H9 (cell line): ENCODE results near the gene KRT86. TPM values are rescaled to one million over a fixed set of nuclear protein-coding genes. Genes with fewer than 3 reads are reported as not detected.
"Not testable (repeated sequence)": the region's sequence is repeated elsewhere in the genome, so short reads cannot be mapped to it uniquely, and the experiment has no call there.

Experiments
- DNase-seq: peaks from one replicate; pipeline ENCODE4 v3.0.0-alpha.2; 2017
- H2AFZ ChIP-seq: one replicate; pipeline ENCODE4 v1.6.1; 2013; ENCODE audit warnings: mild to moderate bottlenecking, low read length, control low read depth, moderate library complexity
- H2AK5ac ChIP-seq: 2 replicates; pipeline ENCODE4 v1.6.1; 2013; ENCODE audit warnings: low read length, control low read depth, mixed read lengths; ENCODE audit not compliant: insufficient read length
- H2BK120ac ChIP-seq: one replicate; pipeline ENCODE4 v1.6.1; 2013; ENCODE audit warnings: low read depth, mild to moderate bottlenecking, low read length, control low read depth, inconsistent platforms; ENCODE audit not compliant: poor library complexity, severe bottlenecking
- H2BK12ac ChIP-seq: 2 replicates; pipeline ENCODE4 v1.6.1; 2013; ENCODE audit warnings: low read length, control low read depth, mixed read lengths, low read depth; ENCODE audit not compliant: insufficient read length
- H2BK15ac ChIP-seq: 2 replicates; pipeline ENCODE4 v1.6.1; 2013; ENCODE audit warnings: low read depth, low read length, control low read depth
- H2BK20ac ChIP-seq: one replicate; pipeline ENCODE4 v1.6.1; 2013; ENCODE audit warnings: low read depth, mild to moderate bottlenecking, low read length, control low read depth, inconsistent platforms; ENCODE audit not compliant: poor library complexity, severe bottlenecking
- H2BK5ac ChIP-seq: 2 replicates; pipeline ENCODE4 v1.6.1; 2013; ENCODE audit warnings: low read length, control low read depth, mixed read lengths; ENCODE audit not compliant: insufficient read length
- H3K14ac ChIP-seq: 2 replicates; pipeline ENCODE4 v1.6.1; 2013; ENCODE audit warnings: low read length, control low read depth; ENCODE audit not compliant: insufficient read depth
- H3K18ac ChIP-seq: 2 replicates; pipeline ENCODE4 v1.6.1; 2013; ENCODE audit warnings: low read depth, mild to moderate bottlenecking, mixed read lengths, low read length, control low read depth; ENCODE audit not compliant: insufficient read length
- H3K23ac ChIP-seq: 2 replicates; pipeline ENCODE4 v1.6.1; 2013; ENCODE audit warnings: low read length, control low read depth, mixed read lengths, low read depth; ENCODE audit not compliant: insufficient read length
- H3K23me2 ChIP-seq: 2 replicates; pipeline ENCODE4 v1.6.1; 2013; ENCODE audit warnings: low read depth, mild to moderate bottlenecking, mixed read lengths, low read length, control low read depth; ENCODE audit not compliant: insufficient read length, poor library complexity, severe bottlenecking
- H3K27ac ChIP-seq: 2 replicates; pipeline ENCODE4 v1.5.1; 2013; ENCODE audit warnings: low read length, control low read depth, mixed read lengths, low read depth; ENCODE audit not compliant: insufficient read length
- H3K27me3 ChIP-seq: 2 replicates; pipeline ENCODE4 v1.6.1; 2013; ENCODE audit warnings: low read length, control low read depth, inconsistent platforms; ENCODE audit not compliant: insufficient read depth
- H3K4ac ChIP-seq: 2 replicates; pipeline ENCODE4 v1.6.1; 2013; ENCODE audit warnings: low read depth, mild to moderate bottlenecking, control low read depth, inconsistent platforms, low read length, moderate library complexity
- H3K4me1 ChIP-seq: 2 replicates; pipeline ENCODE4 v1.6.1; 2013; ENCODE audit warnings: low read length, control low read depth, inconsistent platforms; ENCODE audit not compliant: insufficient read depth
- H3K4me2 ChIP-seq: 2 replicates; pipeline ENCODE4 v1.6.1; 2013; ENCODE audit warnings: low read length, control low read depth, mixed read lengths; ENCODE audit not compliant: insufficient read length, insufficient read depth
- H3K56ac ChIP-seq: 2 replicates; pipeline ENCODE4 v1.6.1; 2013; ENCODE audit warnings: low read depth, mild to moderate bottlenecking, mixed read lengths, low read length, control low read depth; ENCODE audit not compliant: insufficient read length
- H3K79me1 ChIP-seq: 2 replicates; pipeline ENCODE4 v1.6.1; 2013; ENCODE audit warnings: low read depth, mild to moderate bottlenecking, moderate library complexity, low read length, control low read depth, inconsistent platforms; ENCODE audit not compliant: insufficient read depth, poor library complexity, severe bottlenecking
- H3K79me2 ChIP-seq: 2 replicates; pipeline ENCODE4 v1.6.1; 2013; ENCODE audit warnings: low read length, control low read depth, inconsistent platforms; ENCODE audit not compliant: insufficient read depth
- H3K9ac ChIP-seq: 2 replicates; pipeline ENCODE4 v1.6.1; 2013; ENCODE audit warnings: low read length, control low read depth, mixed read lengths; ENCODE audit not compliant: insufficient read length; ENCODE audit errors: extremely low read depth
- H3K9me3 ChIP-seq: one replicate; pipeline ENCODE4 v1.6.1; 2013; ENCODE audit warnings: low read depth, low read length, inconsistent platforms; ENCODE audit not compliant: control insufficient read depth
- H3T11ph ChIP-seq: one replicate; pipeline ENCODE4 v1.6.1; 2013; ENCODE audit warnings: mild to moderate bottlenecking, low read length, control low read depth, inconsistent platforms
- H4K20me1 ChIP-seq: one replicate; pipeline ENCODE4 v1.6.1; 2013; ENCODE audit not compliant: control insufficient read depth, insufficient read length, insufficient read depth
- H4K5ac ChIP-seq: 2 replicates; pipeline ENCODE4 v1.6.1; 2013; ENCODE audit warnings: low read depth, mild to moderate bottlenecking, mixed read lengths, low read length, control low read depth; ENCODE audit not compliant: insufficient read length
- H4K8ac ChIP-seq: replicated peaks from 2 replicates; pipeline ENCODE4 v1.6.1; 2013; ENCODE audit warnings: low read length, control low read depth, mixed read lengths, low read depth; ENCODE audit not compliant: insufficient read length
- H4K91ac ChIP-seq: 2 replicates; pipeline ENCODE4 v1.6.1; 2013; ENCODE audit warnings: low read depth, mild to moderate bottlenecking, moderate library complexity, mixed read lengths, low read length, control low read depth; ENCODE audit not compliant: insufficient read length
- H3K27ac Mint-ChIP-seq, 3 experiments: 2 replicates in 2 of 3; 3 replicates in 1 of 3; pipeline ENCODE4 v1.8.0; 2020 to 2021; ENCODE audit warnings: mixed read lengths in 3 of 3, mild to moderate bottlenecking in 1 of 3, moderate library complexity in 1 of 3
- H3K27me3 Mint-ChIP-seq: 2 replicates; pipeline ENCODE4 v1.8.0; 2021; ENCODE audit warnings: low read depth, mild to moderate bottlenecking, moderate library complexity, mixed read lengths
- H3K36me3 Mint-ChIP-seq, 3 experiments: 2 replicates in 2 of 3; 3 replicates in 1 of 3; pipeline ENCODE4 v1.8.0; 2020 to 2021; ENCODE audit warnings: low read depth in 3 of 3, mixed read lengths in 3 of 3; ENCODE audit not compliant: insufficient read depth in 1 of 3
- H3K4me1 Mint-ChIP-seq, 2 experiments: 2 replicates each; pipeline ENCODE4 v1.8.0; 2020; ENCODE audit warnings: mixed read lengths in 2 of 2
- H3K4me3 Mint-ChIP-seq, 2 experiments: 2 replicates in 1 of 2; 3 replicates in 1 of 2; pipeline ENCODE4 v1.8.0; 2020 to 2021; ENCODE audit warnings: mild to moderate bottlenecking in 2 of 2, mixed read lengths in 2 of 2, moderate library complexity in 1 of 2
- H3K9me3 Mint-ChIP-seq, 2 experiments: 2 replicates in 1 of 2; 3 replicates in 1 of 2; pipeline ENCODE4 v1.8.0; 2020; ENCODE audit warnings: mild to moderate bottlenecking in 2 of 2, mixed read lengths in 2 of 2, moderate library complexity in 1 of 2
- CTCF ChIP-seq: fragments of 200-600 bp; sonication (generic); conservative IDR thresholded peaks from 3 replicates; pipeline ENCODE4 v1.8.0; 2021; ENCODE audit warnings: antibody characterized with exemption, mild to moderate bottlenecking
- WGBS: extraction: QIAGEN DNeasy Blood & Tissue Kit; methylation state at CpG from one replicate; pipeline ENCODE4 v1.1.7; 2013; ENCODE audit warnings: missing lambda C conversion rate, low lambda C conversion rate, mixed read lengths; ENCODE audit not compliant: insufficient read length; ENCODE audit errors: extremely low coverage; 5-methylcytosine and 5-hydroxymethylcytosine counted together
- total RNA-seq: library from RNA; stranded (reverse); gene quantifications from 2 replicates; pipeline ENCODE4 v1.2.1, GENCODE V29; 2021

The KRT86 gene
- total RNA-seq, 1 experiment from 2014 or later, result not detected

GRCh38 chr12:52257074-52257551 lies 17.3 kb upstream of the KRT86 start:
- Histone ChIP-seq H4K5ac (no peak overlapping the region), H3K4ac (no peak overlapping the region), H3K9me3 (no peaks in the 10 kb centered on the region), H2BK12ac (no peak overlapping the region), H3K23me2 (no peaks in the 10 kb centered on the region), H3K56ac (no peak overlapping the region), H2BK120ac (no peak overlapping the region), H2BK5ac (no peak overlapping the region), H4K20me1 (no peaks in the 10 kb centered on the region), H4K91ac (no peak overlapping the region), H3K18ac (no peak overlapping the region), H3K79me1 (no peaks in the 10 kb centered on the region), H2AK5ac (no peak overlapping the region), H4K8ac (no peak overlapping the region), H3K23ac (no peak overlapping the region), H3K4me2 (no peak overlapping the region), H2BK15ac (no peak overlapping the region), H3K79me2 (no peaks in the 10 kb centered on the region), H2AFZ (no peak overlapping the region), H3K27ac (no peak overlapping the region), H3T11ph (no peak overlapping the region), H3K27me3 (no peaks in the 10 kb centered on the region; the same call in 1 of the 2 replicates), H3K4me1 (no peaks in the 10 kb centered on the region), H3K14ac (no peak overlapping the region), H2BK20ac (no peak overlapping the region), H3K9ac (no peak overlapping the region)
- H3K27ac Mint-ChIP-seq, result no peak overlapping the region; a peak in 1 of 7 replicates
- no peak for DNase-seq
- WGBS, result no CpG with 5 or more reads among the region's 4 CpGs
- H3K4me1 Mint-ChIP-seq, result peaks cover 26% of the 10 kb centered on the region in 2 experiments
- no peak for TF ChIP-seq CTCF
- H3K27me3 Mint-ChIP-seq, result peaks cover 87% of the 10 kb centered on the region
- no peak overlapping the region for H3K4me3 Mint-ChIP-seq
- peaks cover 0 to 20% (median 5%) of the 10 kb centered on the region in 3 experiments; a peak in 2 of 7 replicates for H3K36me3 Mint-ChIP-seq
- H3K9me3 Mint-ChIP-seq, result peaks cover 10 to 20% of the 10 kb centered on the region in 2 experiments; a peak in 3 of 5 replicates

- H3K27me3 Mint-ChIP-seq, result peaks cover 89% of the 10 kb centered on the region
- H3K27me3 ChIP-seq, result not testable (repeated sequence)
- WGBS, result no CpG with 5 or more reads among the region's 13 CpGs
Observed at GRCh38 chr12:52257922-52258321, 16.5 kb upstream of the KRT86 start.

More at GRCh38 chr12:52257922-52258321, 16.5 kb upstream of the KRT86 start:
- not testable (repeated sequence) for H3K4me3 Mint-ChIP-seq, H2BK12ac ChIP-seq, H4K20me1 ChIP-seq, H2BK120ac ChIP-seq, H2BK20ac ChIP-seq, H4K91ac ChIP-seq, H3K14ac ChIP-seq, H3K79me2 ChIP-seq, H3K9me3 ChIP-seq, H3T11ph ChIP-seq, H3K27ac Mint-ChIP-seq, H3K9ac ChIP-seq, H3K56ac ChIP-seq, H4K8ac ChIP-seq, H3K79me1 ChIP-seq, H2AK5ac ChIP-seq, H3K27ac ChIP-seq, DNase-seq, H3K23me2 ChIP-seq, H2BK15ac ChIP-seq, H3K4me2 ChIP-seq, H3K4ac ChIP-seq, H4K5ac ChIP-seq, H3K23ac ChIP-seq, H3K4me1 ChIP-seq, H2AFZ ChIP-seq, H3K18ac ChIP-seq, H2BK5ac ChIP-seq
- Mint-ChIP-seq H3K9me3 (peaks cover 15 to 28% of the 10 kb centered on the region in 2 experiments; a peak in 4 of 5 replicates), H3K4me1 (peaks cover 26% of the 10 kb centered on the region in 2 experiments), H3K36me3 (peaks cover 0 to 26% (median 5%) of the 10 kb centered on the region in 3 experiments; a peak in 2 of 7 replicates)
